Posterior cingulate gyrus (tissue), 11 donors: ENCODE data around the gene MAPT.
"Not testable (repeated sequence)": the region's sequence is repeated elsewhere in the genome, so short reads cannot be mapped to it uniquely, and the experiment has no call there.

Experiments
- DNase-seq, 10 donors: peaks; one replicate each; pipeline versions ENCODE4 v3.0.0 to v3.0.0-alpha.2; 2020 to 2021; ENCODE audit warnings: mixed read lengths in 3 of 10
- intact Hi-C: fragments of 100-400 bp; cut with DNase I; formaldehyde crosslinking; loops from one replicate; pipeline ENCODE4 v1.15.1; 2023

MAPT gene

GRCh38 chr17:45918241-45918745 is 23.9 kb downstream of the MAPT start:
- intact Hi-C loops, result no loop called here
- peak in 1 of 10 donors; percentile 18 for DNase-seq

- peak in 1 of 10 donors; percentile 74 for DNase-seq
- intact Hi-C loops, result no loop called here
Measured at GRCh38 chr17:45919136-45919535, 24.8 kb downstream of the MAPT start.

- peak in 1 of 10 donors; percentile 65 for DNase-seq
- intact Hi-C loops, result no loop called here
Measured at GRCh38 chr17:45920083-45920482, 25.7 kb downstream of the MAPT start.

GRCh38 chr17:45923511-45924268 is 29.3 kb downstream of the MAPT start:
- DNase-seq, result peak in 1 of 10 donors; percentile 64
- intact Hi-C loops, result no loop called here

GRCh38 chr17:45924332-45924820 is 30.0 kb downstream of the MAPT start:
- intact Hi-C loops, result no loop called here
- peak in 1 of 10 donors; percentile 62 for DNase-seq

GRCh38 chr17:45925311-45925710 is 31.0 kb downstream of the MAPT start:
- DNase-seq, result peak in 1 of 10 donors; percentile 30
- intact Hi-C loops, result no loop called here

GRCh38 chr17:45927247-45927646 is 32.9 kb downstream of the MAPT start:
- DNase-seq, result peak in 1 of 10 donors; percentile 3
- intact Hi-C loops, result no loop called here

- DNase-seq, result no peak
- intact Hi-C loops, result no loop called here
Measured at GRCh38 chr17:45929344-45929743, 35.0 kb downstream of the MAPT start.

GRCh38 chr17:45930420-45930951 is 36.1 kb downstream of the MAPT start:
- DNase-seq, result peak in 1 of 10 donors; percentile 55
- intact Hi-C loops, result no loop called here

GRCh38 chr17:45931677-45932076 is 37.3 kb downstream of the MAPT start:
- intact Hi-C loops, result no loop called here
- DNase-seq, result peak in 1 of 10 donors; percentile 2

GRCh38 chr17:45934044-45934979 is 40.0 kb downstream of the MAPT start:
- peak in 1 of 10 donors; percentile 63 for DNase-seq
- intact Hi-C loops, result no loop called here

GRCh38 chr17:45935197-45935709 is 40.9 kb downstream of the MAPT start:
- intact Hi-C loops, result no loop called here
- peak in 1 of 10 donors; percentile 42 for DNase-seq

- intact Hi-C loops, result no loop called here
- DNase-seq, result peak in 1 of 10 donors; percentile 37
Measured at GRCh38 chr17:45935710-45936509, 41.6 kb downstream of the MAPT start.

- DNase-seq, result peak in 1 of 10 donors; percentile 7
- intact Hi-C loops, result no loop called here
Measured at GRCh38 chr17:45936610-45937009, 42.3 kb downstream of the MAPT start.

GRCh38 chr17:45937186-45937585 is 42.8 kb downstream of the MAPT start:
- intact Hi-C loops, DNase-seq: not testable (repeated sequence)

GRCh38 chr17:45939395-45939794 is 45.0 kb downstream of the MAPT start:
- DNase-seq, result no peak
- intact Hi-C loops, result no loop called here

- intact Hi-C loops, result loop anchor here (2.0 kb wide), 1 partner anchor 43 kb away; no protein-coding TSS in a partner anchor
- no peak for DNase-seq
Measured at GRCh38 chr17:45940293-45940692, 45.9 kb downstream of the MAPT start.

GRCh38 chr17:45940826-45941225 is 46.5 kb downstream of the MAPT start:
- intact Hi-C loops, result loop anchor here (2.0 kb wide), 1 partner anchor 44 kb away; no protein-coding TSS in a partner anchor
- peak in 6 of 10 donors; percentile 27 to 61 (median 49) for DNase-seq

- intact Hi-C loops, result loop anchor here (2.0 kb wide), 1 partner anchor 45 kb away; no protein-coding TSS in a partner anchor
- no peak for DNase-seq
Measured at GRCh38 chr17:45941395-45941794, 47.0 kb downstream of the MAPT start.
